Tibial nerve (tissue), 4 donors: ENCODE results near the gene PTPRM. TPM values are rescaled to one million over a fixed set of nuclear protein-coding genes. Genes with fewer than 3 reads are reported as not detected.

Experiments used
- DNase-seq, 2 donors: peaks; one replicate each; pipeline ENCODE4 v3.0.0-alpha.2; 2019; ENCODE audit warnings: low spot score in 2 of 2
- H3K27ac ChIP-seq, 4 donors: fragments of 200-600 bp; sonication (generic) in 3 of 4; one replicate each; pipeline ENCODE4 v1.5.1; 2017 to 2019; ENCODE audit warnings: mild to moderate bottlenecking in 1 of 4
- H3K27me3 ChIP-seq, 2 donors: fragments of 200-600 bp; sonication (generic) in 1 of 2; one replicate each; pipeline versions ENCODE4 v1.5.1 to v1.6.0; 2017 to 2019
- H3K36me3 ChIP-seq, 3 donors: fragments of 200-600 bp; sonication (generic); one replicate each; pipeline ENCODE4 v1.5.1; 2018 to 2019
- H3K4me1 ChIP-seq, 4 donors: fragments of 200-600 bp; sonication (generic) in 3 of 4; one replicate each; pipeline ENCODE4 v1.5.1; 2017 to 2019
- H3K4me3 ChIP-seq, 4 donors: fragments of 200-600 bp; sonication (generic) in 3 of 4; one replicate each; pipeline ENCODE4 v1.5.1; 2017 to 2019; ENCODE audit warnings: mild to moderate bottlenecking in 1 of 4, moderate library complexity in 1 of 4
- H3K9me3 ChIP-seq, 4 donors: fragments of 200-600 bp; sonication (generic) in 3 of 4; one replicate each; pipeline ENCODE4 v1.5.1; 2017 to 2019
- EP300 ChIP-seq, 2 donors: sonication (generic); formaldehyde crosslinking; IDR thresholded peaks; one replicate each; pipeline ENCODE4 v1.6.1; 2017; ENCODE audit warnings: antibody characterized with exemption in 2 of 2, mild to moderate bottlenecking in 1 of 2
- POLR2A ChIP-seq, 2 donors: fragments of 450-650 bp; IDR thresholded peaks; one replicate each; pipeline ENCODE4 v1.6.1; 2017; ENCODE audit warnings: antibody characterized with exemption in 2 of 2, mild to moderate bottlenecking in 2 of 2, moderate library complexity in 2 of 2
- WGBS, 2 donors: methylation state at CpG; one replicate each; pipeline ENCODE4 v1.1.5; 2018; 5-methylcytosine and 5-hydroxymethylcytosine counted together
- total RNA-seq, 4 donors: library from RNA; depleted of rRNA; stranded (reverse); fragments of >200 nt; gene quantifications; one replicate each; pipeline ENCODE4 v1.1.0, GENCODE V29; 2016
- TF ChIP-seq, protein P1 (sequence below), 5 experiments: fragments of 200-600 bp in 3 of 5; fragments of 450-650 bp in 2 of 5; sonication (generic) in 3 of 5; IDR thresholded peaks; one replicate each; pipeline ENCODE4 v1.5.1; 2016 to 2019; ENCODE audit warnings: antibody characterized with exemption in 5 of 5, mild to moderate bottlenecking in 3 of 5, moderate library complexity in 2 of 5

PTPRM gene
- total RNA-seq, 4 donors from 2014 or later = 62.2 to 92.4 (median 80.7) TPM

- H3K4me3 ChIP-seq = no peak overlapping the region
- 71 to 83% methylated on average over 6 of the region's 6 CpGs for WGBS, 2 donors
- TF ChIP-seq EP300 (IDR thresholded peaks at IDR 0.05) = no peak
- TF ChIP-seq POLR2A (IDR thresholded peaks at IDR 0.05) = no peak
- TF ChIP-seq, protein P1, sequence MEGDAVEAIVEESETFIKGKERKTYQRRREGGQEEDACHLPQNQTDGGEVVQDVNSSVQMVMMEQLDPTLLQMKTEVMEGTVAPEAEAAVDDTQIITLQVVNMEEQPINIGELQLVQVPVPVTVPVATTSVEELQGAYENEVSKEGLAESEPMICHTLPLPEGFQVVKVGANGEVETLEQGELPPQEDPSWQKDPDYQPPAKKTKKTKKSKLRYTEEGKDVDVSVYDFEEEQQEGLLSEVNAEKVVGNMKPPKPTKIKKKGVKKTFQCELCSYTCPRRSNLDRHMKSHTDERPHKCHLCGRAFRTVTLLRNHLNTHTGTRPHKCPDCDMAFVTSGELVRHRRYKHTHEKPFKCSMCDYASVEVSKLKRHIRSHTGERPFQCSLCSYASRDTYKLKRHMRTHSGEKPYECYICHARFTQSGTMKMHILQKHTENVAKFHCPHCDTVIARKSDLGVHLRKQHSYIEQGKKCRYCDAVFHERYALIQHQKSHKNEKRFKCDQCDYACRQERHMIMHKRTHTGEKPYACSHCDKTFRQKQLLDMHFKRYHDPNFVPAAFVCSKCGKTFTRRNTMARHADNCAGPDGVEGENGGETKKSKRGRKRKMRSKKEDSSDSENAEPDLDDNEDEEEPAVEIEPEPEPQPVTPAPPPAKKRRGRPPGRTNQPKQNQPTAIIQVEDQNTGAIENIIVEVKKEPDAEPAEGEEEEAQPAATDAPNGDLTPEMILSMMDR (IDR thresholded peaks at IDR 0.05) = no peak
- no peak for DNase-seq
- H3K27me3 ChIP-seq = no peaks in the 10 kb centered on the region
- peaks cover 0 to 4% (median 0%) of the 10 kb centered on the region in 3 donors for H3K36me3 ChIP-seq
- no peaks in the 10 kb centered on the region for H3K9me3 ChIP-seq
- no peaks in the 10 kb centered on the region for H3K4me1 ChIP-seq
- no peak overlapping the region for H3K27ac ChIP-seq
Observed at GRCh38 chr18:8262221-8262620, 695.1 kb downstream of the PTPRM start.

- Histone ChIP-seq H3K4me1 (no peaks in the 10 kb centered on the region), H3K27ac (no peak overlapping the region), H3K4me3 (no peak overlapping the region), H3K27me3 (no peaks in the 10 kb centered on the region), H3K36me3 (peaks cover 0 to 4% (median 0%) of the 10 kb centered on the region in 3 donors), H3K9me3 (no peaks in the 10 kb centered on the region)
- 93 to 96% methylated on average over 5 of the region's 5 CpGs for WGBS, 2 donors
- TF ChIP-seq POLR2A (IDR thresholded peaks at IDR 0.05) (no peak), EP300 (IDR thresholded peaks at IDR 0.05) (no peak)
- TF ChIP-seq, protein P1 (IDR thresholded peaks at IDR 0.05) = no peak
- no peak for DNase-seq
Observed at GRCh38 chr18:8264116-8264515, 697.0 kb downstream of the PTPRM start.

DNA sequence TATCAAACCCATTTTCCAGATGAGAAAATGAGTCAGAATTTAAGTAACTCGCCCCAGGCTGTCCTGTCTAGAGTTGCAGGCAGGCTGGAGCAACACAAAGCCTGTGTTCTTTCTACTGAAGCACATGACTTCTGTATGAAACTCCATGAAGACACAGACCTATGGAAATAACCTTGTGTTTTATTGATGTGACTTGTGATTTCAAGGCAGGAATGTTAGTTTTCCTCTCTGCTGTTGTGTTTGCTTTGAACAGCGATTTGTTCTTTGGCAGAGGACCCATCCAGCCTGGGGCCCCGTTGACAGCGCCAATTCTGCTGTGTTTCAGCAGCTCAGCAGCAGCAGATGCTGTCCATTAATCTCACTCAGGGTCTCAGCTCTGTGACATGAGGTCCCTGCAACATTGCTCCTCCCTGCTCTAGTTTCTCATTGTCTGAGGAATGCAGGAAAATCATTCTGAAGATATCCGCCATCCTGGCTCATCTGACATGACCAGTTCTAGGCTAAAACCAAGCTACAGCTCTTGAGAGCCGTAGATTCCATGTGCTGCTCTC lies 697.8 kb downstream of the PTPRM start:
- no peak overlapping the region for H3K27ac ChIP-seq
- DNase-seq = no peak
- no peaks in the 10 kb centered on the region for H3K27me3 ChIP-seq
- no peaks in the 10 kb centered on the region for H3K9me3 ChIP-seq
- H3K4me1 ChIP-seq = no peaks in the 10 kb centered on the region
- H3K4me3 ChIP-seq = no peak overlapping the region
- WGBS, 2 donors = 58 to 64% methylated on average over 6 of the region's 6 CpGs
- peaks cover 0 to 4% (median 0%) of the 10 kb centered on the region in 3 donors for H3K36me3 ChIP-seq
- no peak for TF ChIP-seq POLR2A (IDR thresholded peaks at IDR 0.05)

GRCh38 chr18:8272254-8272653 lies 705.1 kb downstream of the PTPRM start:
- TF ChIP-seq POLR2A (IDR thresholded peaks at IDR 0.05) (no peak), EP300 (IDR thresholded peaks at IDR 0.05) (no peak)
- TF ChIP-seq, protein P1 (IDR thresholded peaks at IDR 0.05) = no peak
- no peak for DNase-seq

GRCh38 chr18:8274370-8274769 lies 707.3 kb downstream of the PTPRM start:
- DNase-seq = no peak
- Histone ChIP-seq H3K4me3 (no peak overlapping the region), H3K27ac (no peak overlapping the region), H3K36me3 (no peaks in the 10 kb centered on the region), H3K27me3 (no peaks in the 10 kb centered on the region), H3K4me1 (no peaks in the 10 kb centered on the region), H3K9me3 (no peaks in the 10 kb centered on the region)
- TF ChIP-seq, protein P1 (IDR thresholded peaks at IDR 0.05) = no peak
- TF ChIP-seq POLR2A (IDR thresholded peaks at IDR 0.05) (no peak), EP300 (IDR thresholded peaks at IDR 0.05) (no peak)
- 71 to 100% methylated on average over 1 of the region's 1 CpG for WGBS, 2 donors

More at GRCh38 chr18:8272254-8272653, 705.1 kb downstream of the PTPRM start:
- Histone ChIP-seq H3K4me1 (no peaks in the 10 kb centered on the region), H3K4me3 (no peak overlapping the region), H3K36me3 (no peaks in the 10 kb centered on the region), H3K9me3 (no peaks in the 10 kb centered on the region), H3K27ac (no peak overlapping the region), H3K27me3 (no peaks in the 10 kb centered on the region)

DNA sequence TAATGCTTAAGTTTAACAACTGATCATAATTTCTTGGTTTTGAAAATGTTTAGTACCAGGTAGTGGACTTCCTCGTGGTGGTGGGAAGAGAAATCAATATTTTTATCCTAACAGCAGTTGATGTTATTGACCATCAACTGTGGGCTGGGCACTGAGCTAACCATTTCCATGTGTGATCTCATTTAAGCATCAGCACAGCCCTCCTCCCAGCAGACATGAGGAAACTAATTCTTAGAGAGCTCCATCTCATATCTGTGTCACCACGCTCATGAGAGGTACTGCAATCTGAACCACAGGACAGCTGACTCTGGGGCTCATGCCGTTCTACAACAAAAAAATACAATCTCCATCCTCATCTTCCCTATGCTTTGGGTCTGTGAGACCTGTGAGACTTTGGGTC lies 709.3 kb downstream of the PTPRM start:
- no peak for DNase-seq
- Histone ChIP-seq H3K9me3 (no peaks in the 10 kb centered on the region), H3K4me1 (no peaks in the 10 kb centered on the region), H3K4me3 (no peak overlapping the region), H3K27ac (no peak overlapping the region), H3K27me3 (no peaks in the 10 kb centered on the region), H3K36me3 (no peaks in the 10 kb centered on the region)
- 90 to 95% methylated on average over 3 of the region's 3 CpGs for WGBS, 2 donors
- TF ChIP-seq EP300 (IDR thresholded peaks at IDR 0.05) (no peak), POLR2A (IDR thresholded peaks at IDR 0.05) (no peak)
- TF ChIP-seq, protein P1 (IDR thresholded peaks at IDR 0.05) = no peak
